Measurements from ENCODE around the gene ANKRD37.

DNA sequence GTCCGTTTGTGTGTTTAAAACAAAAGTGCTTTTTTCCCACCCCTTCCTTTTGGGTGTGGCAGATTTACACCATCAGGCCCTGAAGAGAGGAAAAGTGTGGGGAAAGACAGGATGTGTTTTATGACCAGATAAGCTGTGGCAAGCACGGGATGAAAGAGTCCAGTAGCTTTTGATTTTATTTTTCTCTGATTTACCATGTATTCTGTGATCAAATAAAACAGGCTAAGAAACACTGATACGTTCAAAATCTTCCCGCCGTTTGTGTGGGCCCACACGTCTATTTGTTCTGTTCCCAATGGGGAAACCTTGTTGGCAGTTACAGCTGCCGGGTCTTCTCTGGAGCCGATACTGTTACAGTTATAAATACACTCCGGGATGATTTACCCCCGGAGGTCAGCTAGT, 11.7 kb upstream of the ANKRD37 start:
- TF ChIP-seq, protein P1, sequence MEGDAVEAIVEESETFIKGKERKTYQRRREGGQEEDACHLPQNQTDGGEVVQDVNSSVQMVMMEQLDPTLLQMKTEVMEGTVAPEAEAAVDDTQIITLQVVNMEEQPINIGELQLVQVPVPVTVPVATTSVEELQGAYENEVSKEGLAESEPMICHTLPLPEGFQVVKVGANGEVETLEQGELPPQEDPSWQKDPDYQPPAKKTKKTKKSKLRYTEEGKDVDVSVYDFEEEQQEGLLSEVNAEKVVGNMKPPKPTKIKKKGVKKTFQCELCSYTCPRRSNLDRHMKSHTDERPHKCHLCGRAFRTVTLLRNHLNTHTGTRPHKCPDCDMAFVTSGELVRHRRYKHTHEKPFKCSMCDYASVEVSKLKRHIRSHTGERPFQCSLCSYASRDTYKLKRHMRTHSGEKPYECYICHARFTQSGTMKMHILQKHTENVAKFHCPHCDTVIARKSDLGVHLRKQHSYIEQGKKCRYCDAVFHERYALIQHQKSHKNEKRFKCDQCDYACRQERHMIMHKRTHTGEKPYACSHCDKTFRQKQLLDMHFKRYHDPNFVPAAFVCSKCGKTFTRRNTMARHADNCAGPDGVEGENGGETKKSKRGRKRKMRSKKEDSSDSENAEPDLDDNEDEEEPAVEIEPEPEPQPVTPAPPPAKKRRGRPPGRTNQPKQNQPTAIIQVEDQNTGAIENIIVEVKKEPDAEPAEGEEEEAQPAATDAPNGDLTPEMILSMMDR (IDR thresholded peaks at IDR 0.05; ENCODE audit: insufficient read depth, low read depth, low read length) = no peak
- TF ChIP-seq EZH2 (IDR thresholded peaks at IDR 0.05; ENCODE audit: insufficient read depth, low read length) = no peak
